ENCODE measurements around the gene MADD.
"Not testable (repeated sequence)": the region's sequence is repeated elsewhere in the genome, so short reads cannot be mapped to it uniquely, and the experiment has no call there.

MADD gene

GRCh38 chr11:47278058-47278457 is 8.1 kb downstream of the MADD start:
- no peak for FAIRE-seq

GRCh38 chr11:47278769-47279168 is 8.8 kb downstream of the MADD start:
- no peak for FAIRE-seq

GRCh38 chr11:47280099-47280498 is 10.2 kb downstream of the MADD start:
- no peak for FAIRE-seq

- no peak for FAIRE-seq
Measured at GRCh38 chr11:47280860-47281259, 10.9 kb downstream of the MADD start.

- FAIRE-seq: no peak
Measured at GRCh38 chr11:47282462-47282861, 12.5 kb downstream of the MADD start.

- no peak for FAIRE-seq
Measured at GRCh38 chr11:47284151-47284550, 14.2 kb downstream of the MADD start.

- FAIRE-seq: no peak
Measured at GRCh38 chr11:47285969-47286770, 16.2 kb downstream of the MADD start.

- FAIRE-seq: no peak
Measured at GRCh38 chr11:47288066-47288465, 18.1 kb downstream of the MADD start.

GRCh38 chr11:47289856-47290255 is 19.9 kb downstream of the MADD start:
- no peak for FAIRE-seq

- no peak for FAIRE-seq
Measured at GRCh38 chr11:47295385-47295784, 25.5 kb downstream of the MADD start.

GRCh38 chr11:47296045-47296444 is 26.1 kb downstream of the MADD start:
- FAIRE-seq: no peak

- FAIRE-seq: no peak
Measured at GRCh38 chr11:47299078-47299477, 29.1 kb downstream of the MADD start.

GRCh38 chr11:47302853-47303252 is 32.9 kb downstream of the MADD start:
- no peak for FAIRE-seq

GRCh38 chr11:47305734-47306483 is 36.0 kb downstream of the MADD start:
- FAIRE-seq: no peak

GRCh38 chr11:47306484-47306844 is 36.5 kb downstream of the MADD start:
- no peak for FAIRE-seq

- no peak for FAIRE-seq
Measured at GRCh38 chr11:47308050-47308823, 38.3 kb downstream of the MADD start.

GRCh38 chr11:47314992-47315391 is 45.1 kb downstream of the MADD start:
- no peak for FAIRE-seq

- FAIRE-seq: not testable (repeated sequence)
Measured at GRCh38 chr11:47316501-47316900, 46.6 kb downstream of the MADD start.

GRCh38 chr11:47317064-47317828 is 47.3 kb downstream of the MADD start:
- no peak for FAIRE-seq

- no peak for FAIRE-seq
Measured at GRCh38 chr11:47318166-47318565, 48.2 kb downstream of the MADD start.

GRCh38 chr11:47324520-47324919 is 54.6 kb downstream of the MADD start:
- no peak for FAIRE-seq

GRCh38 chr11:47325271-47326041 is 55.5 kb downstream of the MADD start:
- no peak for FAIRE-seq
